Stomach (tissue), 9 donors: ENCODE results near the gene RFX2. TPM values are rescaled to one million over a fixed set of nuclear protein-coding genes. Genes with fewer than 3 reads are reported as not detected.

Experiments used
- DNase-seq, 2 donors: peaks; one replicate each; pipeline versions ENCODE4 v3.0.0 to v3.0.0-alpha.2; 2013 to 2019
- H3K27ac ChIP-seq, 5 donors: fragments of 200-600 bp in 4 of 5; sonication (generic) in 4 of 5; one replicate each; pipeline ENCODE4 v1.5.1; 2013 to 2019; ENCODE audit warnings: mild to moderate bottlenecking in 1 of 5, moderate library complexity in 1 of 5
- H3K27me3 ChIP-seq, 3 donors: fragments of 200-600 bp; sonication (generic); one replicate each; pipeline ENCODE4 v1.5.1; 2017 to 2019; ENCODE audit warnings: mixed run types in 1 of 3
- H3K36me3 ChIP-seq, 4 donors: fragments of 200-600 bp; sonication (generic); 1 replicate in 3 of 4; 2 replicates in 1 of 4; pipeline ENCODE4 v1.5.1; 2016 to 2019
- H3K4me1 ChIP-seq, 4 donors: fragments of 200-600 bp; sonication (generic); one replicate each; pipeline ENCODE4 v1.5.1; 2016 to 2019
- H3K4me3 ChIP-seq, 4 donors: fragments of 200-600 bp; sonication (generic) in 3 of 4; one replicate each; pipeline ENCODE4 v1.5.1; 2016 to 2019; ENCODE audit warnings: mild to moderate bottlenecking in 1 of 4
- H3K9me3 ChIP-seq, 4 donors: fragments of 200-600 bp; sonication (generic); one replicate each; pipeline ENCODE4 v1.5.1; 2016 to 2019
- CTCF ChIP-seq, 7 experiments: fragments of 450-650 bp in 4 of 7; fragments of 200-600 bp in 3 of 7; sonication (generic) in 3 of 7; IDR thresholded peaks; one replicate each; pipeline ENCODE4 v1.5.1; 2016 to 2019; ENCODE audit warnings: antibody characterized with exemption in 7 of 7, control low read depth in 2 of 7, mild to moderate bottlenecking in 1 of 7
- EP300 ChIP-seq: sonication (generic); formaldehyde crosslinking; IDR thresholded peaks from one replicate; pipeline ENCODE4 v1.6.1; 2017; ENCODE audit warnings: antibody characterized with exemption
- POLR2A ChIP-seq, 4 donors: fragments of 450-650 bp; IDR thresholded peaks; one replicate each; pipeline ENCODE4 v1.6.1; 2016; ENCODE audit warnings: antibody characterized with exemption in 4 of 4, control low read depth in 2 of 4, mild to moderate bottlenecking in 1 of 4, moderate library complexity in 1 of 4
- POLR2AphosphoS5 ChIP-seq, 3 donors: sonication (generic); formaldehyde crosslinking; IDR thresholded peaks; one replicate each; pipeline ENCODE4 v1.6.1; 2016; ENCODE audit warnings: antibody characterized with exemption in 3 of 3
- WGBS, 5 donors: extraction: QIAGEN DNeasy Blood & Tissue Kit in 3 of 5; methylation state at CpG; one replicate each; pipeline versions ENCODE4 v1.1.5 to v1.1.7; 2013 to 2018; 5-methylcytosine and 5-hydroxymethylcytosine counted together
- intact Hi-C: fragments of 100-400 bp; cut with DNase I; formaldehyde crosslinking; loops from one replicate; pipeline ENCODE4 v1.15.1; 2023; ENCODE audit warnings: low total_unique reads
- polyA plus RNA-seq, 3 donors: library from polyadenylated mRNA; stranded (reverse); fragments of 200-250 nt; gene quantifications; one replicate each; pipeline ENCODE4 v1.2.3, GENCODE V29; 2013
- total RNA-seq, 5 donors: library from RNA; depleted of rRNA; stranded (reverse); fragments of >200 nt; gene quantifications; one replicate each; pipeline versions ENCODE4 v1.1.0 to v1.2.3, GENCODE V29; 2014 to 2016
- donor health status: healthy with polysubstance abuse.
- donor health status: Bipolar disorder and iron deficiency.
- donor health status: healthy.

The RFX2 gene
- total and polyA plus RNA-seq, 8 donors = 1.2 to 123 (median 8.0) TPM

GRCh38 chr19:6067975-6068374 lies 42.3 kb downstream of the RFX2 start:
- no peaks in the 10 kb centered on the region for H3K9me3 ChIP-seq
- 79 to 92% (median 88%) methylated on average over 2 of the region's 2 CpGs for WGBS, 5 donors
- H3K36me3 ChIP-seq = no peaks in the 10 kb centered on the region
- no peak for TF ChIP-seq CTCF (IDR thresholded peaks at IDR 0.05)
- TF ChIP-seq EP300 = no peak
- TF ChIP-seq POLR2AphosphoS5 (IDR thresholded peaks at IDR 0.05) = no peak
- H3K4me1 ChIP-seq = peaks cover 34 to 61% (median 46%) of the 10 kb centered on the region in 4 donors
- peak in 1 of 2 donors; percentile 26 for DNase-seq
- peak overlapping the region in 4 of 5 donors; percentile 86 to 90 (median 89) for H3K27ac ChIP-seq
- H3K27me3 ChIP-seq = no peaks in the 10 kb centered on the region
- intact Hi-C loops = no loop called here
- H3K4me3 ChIP-seq = no peak overlapping the region

- intact Hi-C loops = no loop called here
- Histone ChIP-seq H3K27me3 (no peaks in the 10 kb centered on the region), H3K4me1 (peaks cover 43 to 71% (median 56%) of the 10 kb centered on the region in 4 donors), H3K4me3 (no peak overlapping the region), H3K9me3 (no peaks in the 10 kb centered on the region), H3K27ac (peak overlapping the region; percentile 77 to 90 (median 89)), H3K36me3 (no peaks in the 10 kb centered on the region)
- 12 to 16% (median 13%) methylated on average over 18 of the region's 18 CpGs for WGBS, 5 donors
- peak; percentile 92 to 99 for DNase-seq
- peak in 2 of 3 donors; percentile 37 to 44 for TF ChIP-seq POLR2AphosphoS5 (IDR thresholded peaks at IDR 0.05)
- no peak for TF ChIP-seq EP300
Observed at GRCh38 chr19:6066661-6067646, 43.3 kb downstream of the RFX2 start.

- WGBS, 5 donors = 7 to 11% (median 8%) methylated on average over 15 to 16 of the region's 16 CpGs
- DNase-seq = peak in 1 of 2 donors; percentile 84
- no peak overlapping the region for H3K4me3 ChIP-seq
- TF ChIP-seq POLR2A (IDR thresholded peaks at IDR 0.05) (no peak), CTCF (IDR thresholded peaks at IDR 0.05) (no peak), EP300 (no peak), POLR2AphosphoS5 (IDR thresholded peaks at IDR 0.05) (no peak)
- H3K27me3 ChIP-seq = no peaks in the 10 kb centered on the region
- peak overlapping the region; percentile 70 to 90 (median 89) for H3K27ac ChIP-seq
- H3K4me1 ChIP-seq = peaks cover 53 to 82% (median 66%) of the 10 kb centered on the region in 4 donors
- no peaks in the 10 kb centered on the region for H3K36me3 ChIP-seq
- no peaks in the 10 kb centered on the region for H3K9me3 ChIP-seq
- intact Hi-C loops = no loop called here
Observed at GRCh38 chr19:6065685-6066374, 44.5 kb downstream of the RFX2 start.

GRCh38 chr19:6064336-6065073 lies 45.8 kb downstream of the RFX2 start:
- peaks cover 57 to 95% (median 73%) of the 10 kb centered on the region in 4 donors for H3K4me1 ChIP-seq
- peak overlapping the region in 4 of 5 donors; percentile 86 to 90 (median 89) for H3K27ac ChIP-seq
- no peak for TF ChIP-seq CTCF (IDR thresholded peaks at IDR 0.05)
- TF ChIP-seq EP300 = no peak
- TF ChIP-seq POLR2A (IDR thresholded peaks at IDR 0.05) = no peak
- TF ChIP-seq POLR2AphosphoS5 (IDR thresholded peaks at IDR 0.05) = no peak
- H3K27me3 ChIP-seq = no peaks in the 10 kb centered on the region
- intact Hi-C loops = no loop called here
- DNase-seq = no peak
- H3K4me3 ChIP-seq = no peak overlapping the region
- WGBS, 5 donors = 76 to 88% (median 85%) methylated on average over 8 of the region's 8 CpGs
- no peaks in the 10 kb centered on the region for H3K36me3 ChIP-seq
- H3K9me3 ChIP-seq = no peaks in the 10 kb centered on the region
